Stimulated activated CD8-positive, alpha-beta memory T cell treated with anti-CD3 and anti-CD28 coated beads, Interleukin-2, amount 100 ng/mL, for 1 hour (primary cell): Measurements from ENCODE around the gene AIF1L.
A peak's percentile ranks its signal among the peaks of the same experiment; 100 is the strongest.

Source experiments
- DNase-seq, 2 donors: peaks; one replicate each; pipeline ENCODE4 v3.0.0-alpha.2; 2020; ENCODE audit warnings: low read depth in 2 of 2

Gene AIF1L

DNA sequence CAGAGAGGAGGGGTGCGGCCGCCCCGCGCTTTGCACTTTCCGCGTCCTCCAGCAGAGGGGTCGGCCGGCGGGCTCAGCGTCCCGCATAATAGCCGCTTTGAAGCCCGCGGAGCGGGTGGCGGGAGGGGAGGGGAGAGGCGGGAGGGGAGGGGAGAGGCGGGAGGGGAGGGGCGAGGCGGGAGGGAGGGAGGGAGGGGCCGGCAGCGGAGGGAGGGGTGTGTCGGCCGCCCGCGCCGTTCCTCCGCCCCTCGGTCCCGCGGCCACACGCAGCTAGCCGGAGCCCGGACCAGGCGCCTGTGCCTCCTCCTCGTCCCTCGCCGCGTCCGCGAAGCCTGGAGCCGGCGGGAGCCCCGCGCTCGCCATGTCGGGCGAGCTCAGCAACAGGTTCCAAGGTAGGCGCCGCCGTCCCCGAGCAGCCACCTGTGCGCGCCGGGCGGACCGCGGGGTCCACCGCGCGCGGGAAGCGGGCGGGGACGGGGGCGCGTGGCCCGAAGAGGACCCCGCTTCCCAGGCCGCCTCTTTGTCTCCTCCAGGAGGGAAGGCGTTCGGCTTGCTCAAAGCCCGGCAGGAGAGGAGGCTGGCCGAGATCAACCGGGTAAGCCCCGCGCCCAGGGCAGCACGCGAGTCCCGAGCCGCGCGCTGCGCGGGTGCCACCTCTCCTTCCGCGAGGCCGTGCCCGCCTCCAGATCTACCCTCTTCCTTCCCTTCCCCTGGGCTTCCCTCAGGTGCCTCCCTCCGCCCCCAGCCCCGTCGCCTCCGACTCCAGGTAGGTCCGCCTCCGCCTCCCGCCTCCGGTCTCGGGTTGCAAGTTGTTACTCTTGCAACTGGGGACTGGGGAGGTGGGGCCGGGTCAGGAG lies at the start of gene AIF1L:
Gene AIF1L (plus strand): TSS at position 263 of the 857 bp plus-strand sequence. CDS start 99 bp downstream, at position 362.
- no peak for DNase-seq

- peak; percentile 19 to 43 for DNase-seq
Measured at GRCh38 chr9:131046581-131047202, 49.6 kb upstream of the AIF1L start.

DNA sequence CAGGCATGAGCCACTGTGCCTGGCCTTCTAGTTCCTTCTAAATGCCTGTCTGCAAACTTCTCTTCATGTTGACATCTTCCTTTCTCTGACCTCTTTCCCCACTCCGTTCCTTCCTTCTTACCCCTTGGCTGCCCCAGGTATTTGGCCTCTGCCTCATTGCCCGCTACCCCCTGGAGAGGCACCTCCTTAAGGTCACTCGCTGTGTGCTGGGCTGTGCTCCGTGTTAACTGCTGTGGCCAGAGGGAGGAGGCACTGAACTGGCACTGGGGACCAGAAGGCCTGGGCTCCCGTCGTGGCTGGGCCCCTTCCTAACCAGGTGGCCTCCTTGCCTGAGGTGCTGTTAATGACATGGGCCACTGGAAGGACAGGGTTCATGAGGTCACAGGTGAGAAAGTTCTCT lies 48.0 kb upstream of the AIF1L start:
- DNase-seq = no peak

- DNase-seq = no peak
Measured at GRCh38 chr9:131048820-131049219, 47.5 kb upstream of the AIF1L start.

DNA sequence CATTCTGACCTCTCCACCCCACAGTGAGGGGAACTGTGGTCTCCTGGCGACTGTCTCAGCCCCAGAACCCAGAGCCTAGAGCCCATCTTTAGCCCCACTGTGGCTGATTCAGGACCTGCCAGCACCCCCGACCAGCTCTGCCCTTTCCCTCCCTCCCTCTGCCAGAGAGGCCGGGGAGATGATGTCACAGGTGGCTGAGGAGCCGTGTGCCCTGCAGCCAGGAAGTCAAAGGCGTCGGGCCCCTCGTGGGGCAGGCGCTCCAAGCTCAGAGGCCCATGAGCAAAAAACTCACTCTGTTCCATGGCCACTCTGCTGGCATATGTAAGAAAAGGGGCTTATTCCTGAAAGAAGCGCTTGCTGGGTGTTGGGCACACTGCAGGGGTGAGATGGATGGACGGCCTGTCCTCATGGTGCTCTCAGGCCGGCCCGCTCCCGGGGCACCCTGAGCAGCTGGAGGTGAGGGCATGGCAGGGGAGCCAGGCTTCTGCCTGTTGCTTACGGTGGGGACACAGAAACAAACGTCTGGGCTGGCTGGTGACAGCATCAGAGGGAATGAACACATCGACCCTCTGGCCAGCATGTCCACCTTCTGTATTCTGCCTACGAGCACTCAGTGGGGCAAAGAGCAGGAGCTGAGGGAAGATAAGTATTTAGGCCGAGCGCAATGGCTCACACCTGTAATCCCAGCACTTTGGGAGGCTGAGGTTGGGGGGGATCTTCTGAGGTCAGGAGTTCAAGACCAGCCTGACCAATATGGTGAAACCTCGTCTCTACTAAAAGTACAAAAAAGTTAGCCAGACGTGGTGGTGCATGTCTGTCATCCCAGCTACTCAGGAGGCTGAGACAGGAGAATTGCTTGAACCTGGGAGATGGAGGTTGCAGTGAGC lies 46.3 kb upstream of the AIF1L start:
- no peak for DNase-seq

DNA sequence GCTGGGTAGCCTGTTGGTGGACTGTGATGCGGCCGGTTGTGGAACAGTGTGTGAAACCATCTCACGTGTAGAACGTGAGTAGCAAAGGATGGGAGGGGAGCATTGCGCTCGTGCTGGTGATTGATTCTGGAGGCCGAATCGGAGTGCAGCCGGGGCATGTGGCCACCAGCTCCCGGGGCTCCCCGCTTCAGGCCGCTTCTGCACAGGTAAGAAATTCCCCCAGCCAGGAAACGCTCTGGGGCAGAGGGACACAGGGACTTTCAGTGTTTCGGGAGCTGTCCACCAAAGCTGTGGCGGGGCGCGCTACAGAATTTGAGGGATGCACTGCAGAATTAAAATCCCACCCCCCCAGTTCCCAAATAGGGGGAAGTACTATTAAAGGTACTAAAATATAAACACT lies 45.5 kb upstream of the AIF1L start:
- DNase-seq = no peak

GRCh38 chr9:131051592-131052517 lies 44.5 kb upstream of the AIF1L start:
- DNase-seq = no peak

GRCh38 chr9:131053896-131054295 lies 42.4 kb upstream of the AIF1L start:
- no peak for DNase-seq

- no peak for DNase-seq
Measured at GRCh38 chr9:131056781-131057506, 39.4 kb upstream of the AIF1L start.

- DNase-seq = no peak
Measured at GRCh38 chr9:131060900-131061630, 35.3 kb upstream of the AIF1L start.

DNA sequence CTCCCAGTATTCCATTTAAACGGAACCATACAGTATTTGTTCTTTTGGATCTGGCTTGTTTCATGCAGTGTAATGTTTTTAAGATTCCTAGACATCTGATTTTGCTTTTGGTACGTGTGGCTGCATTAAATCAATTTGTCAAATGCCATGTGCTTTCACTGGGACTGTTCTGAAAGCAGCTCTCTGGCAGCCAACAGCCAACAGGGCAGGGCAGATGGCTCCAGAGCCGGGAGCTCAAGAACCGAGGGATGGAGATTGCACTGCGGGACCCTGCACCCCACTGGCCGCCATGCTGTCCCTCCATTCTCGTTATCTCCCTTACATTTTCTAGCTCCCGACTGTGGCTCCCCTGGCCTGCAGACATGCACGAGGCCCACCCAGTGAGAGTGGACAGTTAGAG lies 33.4 kb upstream of the AIF1L start:
- no peak for DNase-seq

- DNase-seq = no peak
Measured at GRCh38 chr9:131065599-131065998, 30.7 kb upstream of the AIF1L start.

- no peak for DNase-seq
Measured at GRCh38 chr9:131067625-131068024, 28.7 kb upstream of the AIF1L start.

GRCh38 chr9:131068076-131068816 lies 28.1 kb upstream of the AIF1L start:
- no peak for DNase-seq

DNA sequence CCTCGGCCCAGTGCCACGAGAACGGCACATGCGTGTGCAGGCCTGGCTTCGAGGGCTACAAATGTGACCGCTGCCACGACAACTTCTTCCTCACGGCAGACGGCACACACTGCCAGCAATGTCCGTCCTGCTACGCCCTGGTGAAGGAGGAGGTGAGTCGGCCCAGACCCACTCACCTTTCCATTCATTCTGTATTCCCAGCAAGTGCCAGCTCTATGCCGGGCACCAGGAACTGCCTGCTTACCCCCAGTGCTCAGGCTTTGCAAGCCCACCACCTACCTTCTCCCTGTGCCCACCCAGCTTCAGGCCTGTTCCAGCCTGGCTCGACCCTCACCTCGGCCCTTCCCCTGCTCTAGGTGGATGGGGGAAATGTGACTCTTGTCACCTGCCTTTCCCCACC lies 26.6 kb upstream of the AIF1L start:
- no peak for DNase-seq

- no peak for DNase-seq
Measured at GRCh38 chr9:131072107-131072870, 24.0 kb upstream of the AIF1L start.

DNA sequence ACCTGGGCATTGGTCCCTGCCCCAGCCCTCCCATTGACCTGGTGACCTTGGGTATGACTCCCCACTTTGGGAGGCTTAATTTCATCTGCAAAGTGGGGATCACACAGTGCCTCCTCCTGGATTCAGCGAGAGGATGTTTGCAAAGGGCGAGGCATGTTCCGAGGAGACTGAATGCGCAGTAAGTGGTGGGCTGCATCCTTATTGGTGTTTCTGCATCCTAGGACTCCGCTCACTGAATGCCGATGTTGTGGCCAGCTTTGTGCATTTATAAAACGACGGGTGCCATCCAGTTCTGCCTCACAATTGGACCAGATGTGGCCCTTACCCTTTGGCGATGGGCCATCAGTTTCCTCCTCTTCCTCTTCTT lies 23.5 kb upstream of the AIF1L start:
- no peak for DNase-seq
